IMR-90 (cell line): Measurements from ENCODE around the gene PARG. TPM values are rescaled to one million over a fixed set of nuclear protein-coding genes. Genes with fewer than 3 reads are reported as not detected.
A peak's percentile ranks its signal among the peaks of the same experiment; 100 is the strongest.
"Not testable (repeated sequence)": the region's sequence is repeated elsewhere in the genome, so short reads cannot be mapped to it uniquely, and the experiment has no call there.

Experiments
- ATAC-seq: fragments of 200-7000 bp; cut with Tn5 transposase; 2 replicates; pipeline ENCODE4 v1.9.1; 2020; ENCODE audit warnings: low read depth, mild to moderate bottlenecking, moderate library complexity
- BruUV-seq: library from RNA; stranded (reverse); fragments of 400-500 nt; replicated peaks from 2 replicates; lab custom pipeline; 2021; lab: Mats Ljungman, UMichigan
- CTCF ChIA-PET: fragments of 300-600 bp; formaldehyde crosslinking; extraction: SDS; loops from one replicate; lab custom pipeline; 2021; ENCODE audit warnings: antibody characterized with exemption; lab: Yijun Ruan, JAX
- POLR2A ChIA-PET: fragments of 300-600 bp; sonication (Branson Sonifier 250); formaldehyde crosslinking; loops from one replicate; lab custom pipeline; 2022; ENCODE audit warnings: antibody characterized with exemption; ENCODE audit not compliant: unreplicated experiment; lab: Charles Lee
- DNase-seq: peaks from one replicate; pipeline ENCODE4 v3.0.0; 2013
- H2AFZ ChIP-seq: replicated peaks from 2 replicates; pipeline ENCODE3; 2013; ENCODE audit warnings: low read length, mild to moderate bottlenecking; ENCODE audit not compliant: poor library complexity
- H2AK5ac ChIP-seq: 2 replicates; pipeline ENCODE4 v1.6.1; 2013; ENCODE audit warnings: low read depth, low read length, inconsistent platforms
- H2AK9ac ChIP-seq: replicated peaks from 2 replicates; pipeline ENCODE3; 2013; ENCODE audit warnings: mild to moderate bottlenecking, low read depth, low read length, moderate library complexity; ENCODE audit not compliant: poor library complexity
- H2BK120ac ChIP-seq: 2 replicates; pipeline ENCODE4 v1.6.1; 2013; ENCODE audit warnings: low read depth, low read length, inconsistent platforms
- H2BK15ac ChIP-seq: 3 replicates; pipeline ENCODE4 v1.6.1; 2013; ENCODE audit warnings: low read depth, low read length, inconsistent platforms
- H2BK20ac ChIP-seq: 2 replicates; pipeline ENCODE4 v1.6.1; 2013; ENCODE audit warnings: low read depth, mild to moderate bottlenecking, inconsistent platforms, low read length, moderate library complexity
- H2BK5ac ChIP-seq: 2 replicates; pipeline ENCODE4 v1.6.1; 2013; ENCODE audit warnings: mild to moderate bottlenecking, low read depth, low read length, inconsistent platforms; ENCODE audit not compliant: poor library complexity, severe bottlenecking
- H3K14ac ChIP-seq: replicated peaks from 2 replicates; pipeline ENCODE4 v1.6.1; 2013; ENCODE audit warnings: low read depth, low read length, inconsistent platforms
- H3K18ac ChIP-seq: 2 replicates; pipeline ENCODE4 v1.6.1; 2013; ENCODE audit warnings: low read depth, low read length, control low read depth
- H3K23ac ChIP-seq: 2 replicates; pipeline ENCODE4 v1.6.1; 2013; ENCODE audit warnings: low read depth, low read length, inconsistent platforms
- H3K27ac ChIP-seq: 2 replicates; pipeline ENCODE4 v1.5.1; 2013; ENCODE audit warnings: mild to moderate bottlenecking, control low read depth, low read length; ENCODE audit not compliant: insufficient read depth
- H3K27me3 ChIP-seq: 2 replicates; pipeline ENCODE4 v1.6.1; 2013; ENCODE audit warnings: low read length; ENCODE audit not compliant: control insufficient read depth, insufficient read depth
- H3K36me3 ChIP-seq: 2 replicates; pipeline ENCODE4 v1.6.1; 2013; ENCODE audit warnings: low read length, mixed read lengths; ENCODE audit not compliant: control insufficient read depth, insufficient read depth
- H3K4ac ChIP-seq: 2 replicates; pipeline ENCODE4 v1.6.1; 2013; ENCODE audit warnings: low read depth, low read length, inconsistent platforms
- H3K4me1 ChIP-seq: 2 replicates; pipeline ENCODE4 v1.6.1; 2013; ENCODE audit warnings: low read length, mixed read lengths; ENCODE audit not compliant: control insufficient read depth, insufficient read depth
- H3K4me2 ChIP-seq: 2 replicates; pipeline ENCODE4 v1.6.1; 2013; ENCODE audit warnings: low read depth, mild to moderate bottlenecking, control low read depth, low read length, moderate library complexity
- H3K4me3 ChIP-seq: 2 replicates; pipeline ENCODE4 v1.5.1; 2013; ENCODE audit warnings: low read depth, mild to moderate bottlenecking, control low read depth, low read length, moderate library complexity; ENCODE audit not compliant: insufficient read depth
- H3K56ac ChIP-seq: 2 replicates; pipeline ENCODE4 v1.6.1; 2013; ENCODE audit warnings: low read length, inconsistent platforms; ENCODE audit not compliant: insufficient read depth; ENCODE audit errors: extremely low read depth
- H3K79me1 ChIP-seq, 2 experiments: 2 replicates each; pipeline ENCODE4 v1.6.1; 2013; ENCODE audit warnings: low read length in 2 of 2, inconsistent platforms in 1 of 2, low read depth in 1 of 2
- H3K9ac ChIP-seq: 2 replicates; pipeline ENCODE4 v1.6.1; 2013; ENCODE audit warnings: low read depth, low read length, control low read depth
- H3K9me1 ChIP-seq: 2 replicates; pipeline ENCODE4 v1.6.1; 2013; ENCODE audit warnings: low read length, inconsistent platforms; ENCODE audit not compliant: insufficient read depth
- H3K9me3 ChIP-seq: 2 replicates; pipeline ENCODE4 v1.6.1; 2013; ENCODE audit warnings: low read length; ENCODE audit not compliant: control insufficient read depth, insufficient read depth
- H4K20me1 ChIP-seq: 2 replicates; pipeline ENCODE4 v1.6.1; 2013; ENCODE audit warnings: low read length, inconsistent platforms; ENCODE audit not compliant: insufficient read depth
- H4K5ac ChIP-seq: 2 replicates; pipeline ENCODE4 v1.6.1; 2013; ENCODE audit warnings: mild to moderate bottlenecking, low read depth, low read length, control low read depth
- H4K8ac ChIP-seq, 2 experiments: 2 replicates each; pipeline ENCODE4 v1.6.1; 2013; ENCODE audit warnings: low read depth in 2 of 2, low read length in 2 of 2, control low read depth in 1 of 2, inconsistent platforms in 1 of 2
- H4K91ac ChIP-seq: 2 replicates; pipeline ENCODE4 v1.6.1; 2013; ENCODE audit warnings: low read depth, low read length, inconsistent platforms; ENCODE audit not compliant: insufficient read depth
- WGBS, 2 experiments: methylation state at CpG; one replicate each; pipeline versions ENCODE4 v1.1.5 to v1.1.7; 2013; ENCODE audit warnings: missing lambda C conversion rate in 2 of 2; ENCODE audit not compliant: insufficient read length in 1 of 2; ENCODE audit errors: extremely low coverage in 2 of 2; 5-methylcytosine and 5-hydroxymethylcytosine counted together
- dilution Hi-C: fragments of 300-500 bp; cut with HindIII; formaldehyde crosslinking; loops from one replicate; pipeline ENCODE4 v1.14.3; 2018; ENCODE audit warnings: low sequenced_read_pairs; ENCODE audit not compliant: unreplicated experiment
- in situ Hi-C: fragments of 300-500 bp; cut with MboI; formaldehyde crosslinking; loops from 3 replicates; pipeline ENCODE4 v1.14.3; 2019; ENCODE audit warnings: low sequenced_read_pairs, inconsistent platforms, mixed read lengths
- intact Hi-C: fragments of 100-400 bp; cut with micrococcal nuclease; formaldehyde crosslinking; loops from 2 replicates; pipeline ENCODE4 v1.10.0; 2022
- polyA plus RNA-seq, 3 experiments: library from polyadenylated mRNA; depleted of rRNA; stranded (reverse); fragments of >200 nt; gene quantifications; 2 replicates each; pipeline ENCODE4 v1.2.3, GENCODE V29; 2012; ENCODE audit warnings: low replicate concordance in 1 of 3
- total RNA-seq: library from RNA; depleted of rRNA; stranded (reverse); fragments of >200 nt; gene quantifications from 2 replicates; pipeline ENCODE4 v1.2.3, GENCODE V29; 2012

PARG gene
- total and polyA plus RNA-seq, 2 of the 4 experiments (the other 2 are of a cell fraction): 8.6 to 24.4 TPM

- POLR2A ChIA-PET, H3K4ac ChIP-seq, CTCF ChIA-PET, H3K23ac ChIP-seq, H3K56ac ChIP-seq, H3K9ac ChIP-seq, H3K27me3 ChIP-seq, H4K91ac ChIP-seq, H2BK5ac ChIP-seq, H4K20me1 ChIP-seq, H3K4me1 ChIP-seq, H3K4me2 ChIP-seq, BruUV-seq, H2BK15ac ChIP-seq, in situ Hi-C loops, H2AFZ ChIP-seq, H3K9me3 ChIP-seq, H3K9me1 ChIP-seq, intact Hi-C loops, H4K5ac ChIP-seq, H3K79me1 ChIP-seq, dilution Hi-C loops, H3K27ac ChIP-seq, H3K18ac ChIP-seq, H2BK120ac ChIP-seq, H2AK9ac ChIP-seq, H2AK5ac ChIP-seq, H3K14ac ChIP-seq, H3K4me3 ChIP-seq, H2BK20ac ChIP-seq, H3K36me3 ChIP-seq, H4K8ac ChIP-seq: not testable (repeated sequence)
- peak; percentile 0 for DNase-seq
- ATAC-seq: peak; percentile 49
- WGBS, 2 experiments: no CpG with 5 or more reads among the region's 3 CpGs
Measured at GRCh38 chr10:49972094-49972493, 30.3 kb upstream of the PARG start.

GRCh38 chr10:49971466-49971865 is 29.6 kb upstream of the PARG start:
- H3K56ac ChIP-seq, CTCF ChIA-PET, H3K9me3 ChIP-seq, H3K14ac ChIP-seq, H3K27ac ChIP-seq, H3K4me1 ChIP-seq, H2BK120ac ChIP-seq, H2BK5ac ChIP-seq, in situ Hi-C loops, H3K4me2 ChIP-seq, H3K9me1 ChIP-seq, H2AK5ac ChIP-seq, H2AFZ ChIP-seq, intact Hi-C loops, H4K8ac ChIP-seq, H3K36me3 ChIP-seq, H2BK15ac ChIP-seq, H2BK20ac ChIP-seq, H3K9ac ChIP-seq, ATAC-seq, H3K4ac ChIP-seq, H2AK9ac ChIP-seq, BruUV-seq, H3K79me1 ChIP-seq, POLR2A ChIA-PET, H3K4me3 ChIP-seq, H4K91ac ChIP-seq, H3K23ac ChIP-seq, H3K18ac ChIP-seq, H3K27me3 ChIP-seq, dilution Hi-C loops, DNase-seq, H4K20me1 ChIP-seq, H4K5ac ChIP-seq: not testable (repeated sequence)
- no CpG with 5 or more reads among the region's 2 CpGs for WGBS, 2 experiments
